Epithelial cell of prostate (primary cell): ENCODE measurements around the gene AIG1.

Experiments
- DNase-seq: peaks from one replicate; pipeline ENCODE4 v3.0.0-alpha.2; 2011; ENCODE audit warnings: low read depth, low spot score
- H3K27ac ChIP-seq: fragments of 450-650 bp; 2 replicates; pipeline ENCODE4 v1.5.1; 2017; ENCODE audit warnings: mild to moderate bottlenecking

The AIG1 gene

GRCh38 chr6:143385636-143386035 is 324.9 kb downstream of the AIG1 start:
- no peak overlapping the region for H3K27ac ChIP-seq
- no peak for DNase-seq

GRCh38 chr6:143390278-143390677 is 329.6 kb downstream of the AIG1 start:
- H3K27ac ChIP-seq: no peak overlapping the region
- no peak for DNase-seq
